ENCODE data around the gene CNNM2.

DNA sequence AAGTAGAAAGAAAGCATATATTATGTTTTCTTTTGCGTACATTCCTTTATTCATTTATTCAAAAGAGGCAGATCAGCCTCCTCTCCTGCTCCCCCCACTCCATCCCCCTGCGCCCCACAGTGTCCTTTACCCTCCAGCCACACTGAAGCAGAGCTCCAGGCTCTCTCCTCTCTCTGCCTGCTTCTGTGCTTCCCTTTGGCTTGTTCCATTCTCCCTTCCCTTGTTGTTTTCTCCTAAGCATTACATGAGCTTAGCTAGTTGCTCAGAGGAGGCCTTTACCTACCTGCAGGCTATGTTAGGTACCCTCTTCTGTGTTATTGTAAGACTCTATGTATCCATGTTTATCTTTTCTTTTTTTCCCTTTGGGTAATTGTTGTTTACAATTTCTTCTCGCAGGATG lies 27.4 kb downstream of the CNNM2 start:
- TF ChIP-seq, protein P1, sequence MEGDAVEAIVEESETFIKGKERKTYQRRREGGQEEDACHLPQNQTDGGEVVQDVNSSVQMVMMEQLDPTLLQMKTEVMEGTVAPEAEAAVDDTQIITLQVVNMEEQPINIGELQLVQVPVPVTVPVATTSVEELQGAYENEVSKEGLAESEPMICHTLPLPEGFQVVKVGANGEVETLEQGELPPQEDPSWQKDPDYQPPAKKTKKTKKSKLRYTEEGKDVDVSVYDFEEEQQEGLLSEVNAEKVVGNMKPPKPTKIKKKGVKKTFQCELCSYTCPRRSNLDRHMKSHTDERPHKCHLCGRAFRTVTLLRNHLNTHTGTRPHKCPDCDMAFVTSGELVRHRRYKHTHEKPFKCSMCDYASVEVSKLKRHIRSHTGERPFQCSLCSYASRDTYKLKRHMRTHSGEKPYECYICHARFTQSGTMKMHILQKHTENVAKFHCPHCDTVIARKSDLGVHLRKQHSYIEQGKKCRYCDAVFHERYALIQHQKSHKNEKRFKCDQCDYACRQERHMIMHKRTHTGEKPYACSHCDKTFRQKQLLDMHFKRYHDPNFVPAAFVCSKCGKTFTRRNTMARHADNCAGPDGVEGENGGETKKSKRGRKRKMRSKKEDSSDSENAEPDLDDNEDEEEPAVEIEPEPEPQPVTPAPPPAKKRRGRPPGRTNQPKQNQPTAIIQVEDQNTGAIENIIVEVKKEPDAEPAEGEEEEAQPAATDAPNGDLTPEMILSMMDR (IDR thresholded peaks at IDR 0.05 in 2 of 3, conservative IDR thresholded peaks at IDR 0.05 in 1 of 3; ENCODE audit: borderline replicate concordance in 1 of 3, insufficient read depth in 1 of 3, low read depth in 2 of 3, low read length in 2 of 3), result no peak
- TF ChIP-seq POLR2A (IDR thresholded peaks at IDR 0.05; ENCODE audit: borderline replicate concordance, extremely low read depth, insufficient read depth, insufficient read length), result no peak
- no peak for TF ChIP-seq EZH2 (IDR thresholded peaks at IDR 0.05)
- no peak for TF ChIP-seq TCF7L2 (IDR thresholded peaks at IDR 0.05; ENCODE audit: borderline replicate concordance, extremely low read depth, insufficient read depth, insufficient read length)
- TF ChIP-seq RAD21 (IDR thresholded peaks at IDR 0.05; ENCODE audit: low read depth), result no peak
- no peak for TF ChIP-seq POLR2AphosphoS5 (IDR thresholded peaks at IDR 0.05; ENCODE audit: low read depth, low read length)
- TF ChIP-seq, protein P2, sequence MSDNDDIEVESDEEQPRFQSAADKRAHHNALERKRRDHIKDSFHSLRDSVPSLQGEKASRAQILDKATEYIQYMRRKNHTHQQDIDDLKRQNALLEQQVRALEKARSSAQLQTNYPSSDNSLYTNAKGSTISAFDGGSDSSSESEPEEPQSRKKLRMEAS (IDR thresholded peaks at IDR 0.05), result no peak
- TF ChIP-seq, protein P3, sequence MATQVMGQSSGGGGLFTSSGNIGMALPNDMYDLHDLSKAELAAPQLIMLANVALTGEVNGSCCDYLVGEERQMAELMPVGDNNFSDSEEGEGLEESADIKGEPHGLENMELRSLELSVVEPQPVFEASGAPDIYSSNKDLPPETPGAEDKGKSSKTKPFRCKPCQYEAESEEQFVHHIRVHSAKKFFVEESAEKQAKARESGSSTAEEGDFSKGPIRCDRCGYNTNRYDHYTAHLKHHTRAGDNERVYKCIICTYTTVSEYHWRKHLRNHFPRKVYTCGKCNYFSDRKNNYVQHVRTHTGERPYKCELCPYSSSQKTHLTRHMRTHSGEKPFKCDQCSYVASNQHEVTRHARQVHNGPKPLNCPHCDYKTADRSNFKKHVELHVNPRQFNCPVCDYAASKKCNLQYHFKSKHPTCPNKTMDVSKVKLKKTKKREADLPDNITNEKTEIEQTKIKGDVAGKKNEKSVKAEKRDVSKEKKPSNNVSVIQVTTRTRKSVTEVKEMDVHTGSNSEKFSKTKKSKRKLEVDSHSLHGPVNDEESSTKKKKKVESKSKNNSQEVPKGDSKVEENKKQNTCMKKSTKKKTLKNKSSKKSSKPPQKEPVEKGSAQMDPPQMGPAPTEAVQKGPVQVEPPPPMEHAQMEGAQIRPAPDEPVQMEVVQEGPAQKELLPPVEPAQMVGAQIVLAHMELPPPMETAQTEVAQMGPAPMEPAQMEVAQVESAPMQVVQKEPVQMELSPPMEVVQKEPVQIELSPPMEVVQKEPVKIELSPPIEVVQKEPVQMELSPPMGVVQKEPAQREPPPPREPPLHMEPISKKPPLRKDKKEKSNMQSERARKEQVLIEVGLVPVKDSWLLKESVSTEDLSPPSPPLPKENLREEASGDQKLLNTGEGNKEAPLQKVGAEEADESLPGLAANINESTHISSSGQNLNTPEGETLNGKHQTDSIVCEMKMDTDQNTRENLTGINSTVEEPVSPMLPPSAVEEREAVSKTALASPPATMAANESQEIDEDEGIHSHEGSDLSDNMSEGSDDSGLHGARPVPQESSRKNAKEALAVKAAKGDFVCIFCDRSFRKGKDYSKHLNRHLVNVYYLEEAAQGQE (IDR thresholded peaks at IDR 0.05; ENCODE audit: low read depth), result no peak
- TF ChIP-seq YY1 (IDR thresholded peaks at IDR 0.05; ENCODE audit: extremely low read depth, insufficient replicate concordance, low read depth, low read length), result no peak
- no peak for TF ChIP-seq FOSL1 (IDR thresholded peaks at IDR 0.05; ENCODE audit: low read depth)
- no peak for TF ChIP-seq EGR1 (IDR thresholded peaks at IDR 0.05; ENCODE audit: low read depth)
- no peak for TF ChIP-seq ZNF274 (IDR thresholded peaks at IDR 0.05; ENCODE audit: low read depth, low read length)
- no peak for TF ChIP-seq SIN3A (IDR thresholded peaks at IDR 0.05; ENCODE audit: low read depth)
